Activated T-helper 2 cell treated with anti-CD3 and anti-CD28 coated beads, Interferon-gamma antibody, Interleukin-2, Interleukin-4, amounts not matched to agents 10 μg/mL and 5 μg/mL and 100 μg/mL, durations not matched to agents 14 hours and 24 hours and 36 hours (primary cell): ENCODE data around the gene NRXN3. TPM values are rescaled to one million over a fixed set of nuclear protein-coding genes. Genes with fewer than 3 reads are reported as not detected.
A peak's percentile ranks its signal among the peaks of the same experiment; 100 is the strongest.

Experiments
- DNase-seq: peaks from one replicate; pipeline ENCODE4 v3.0.0; 2021; ENCODE audit warnings: low spot score
- H3K27ac Mint-ChIP-seq: one replicate; pipeline ENCODE4 v1.8.0; 2021; ENCODE audit warnings: mixed read lengths
- H3K27me3 Mint-ChIP-seq: one replicate; pipeline ENCODE4 v1.8.0; 2021; ENCODE audit warnings: low read depth, mixed read lengths
- H3K36me3 Mint-ChIP-seq: one replicate; pipeline ENCODE4 v1.8.0; 2021; ENCODE audit warnings: low read depth, mixed read lengths
- H3K4me1 Mint-ChIP-seq: one replicate; pipeline ENCODE4 v1.8.0; 2021; ENCODE audit warnings: low read depth, mixed read lengths
- H3K4me3 Mint-ChIP-seq: one replicate; pipeline ENCODE4 v1.8.0; 2021; ENCODE audit warnings: low read depth, mild to moderate bottlenecking, moderate library complexity, mixed read lengths
- H3K9me3 Mint-ChIP-seq: one replicate; pipeline ENCODE4 v1.8.0; 2021; ENCODE audit warnings: mixed read lengths
- intact Hi-C: fragments of 100-400 bp; cut with micrococcal nuclease; formaldehyde crosslinking; loops from one replicate; pipeline ENCODE4 v1.15.1; 2023
- total RNA-seq: library from RNA; stranded (reverse); gene quantifications from 2 replicates; pipeline ENCODE4 v1.2.3, GENCODE V29; 2022

NRXN3 gene
- total RNA-seq = 0.07 TPM in 1 of 2 replicates, not detected in the other

DNA sequence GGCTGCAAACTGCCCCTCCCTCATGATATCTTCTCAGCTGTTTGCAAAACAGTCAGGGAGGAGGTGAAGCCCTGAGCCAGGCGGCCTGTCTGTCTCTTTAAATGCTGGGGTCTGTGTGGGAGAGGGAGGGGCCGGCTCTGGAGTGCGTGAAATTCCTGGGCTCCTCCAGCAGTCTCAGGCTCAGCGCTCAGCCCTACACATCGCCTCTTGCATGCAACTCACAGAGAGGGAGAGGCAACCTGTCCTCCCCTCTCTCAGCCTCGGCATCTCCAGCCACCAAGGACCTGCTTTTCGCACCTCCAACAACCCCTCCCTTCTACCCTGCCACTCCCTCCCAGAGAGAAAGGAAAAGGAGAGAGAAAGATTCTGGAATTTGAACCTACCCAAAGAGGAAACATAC is at the start of gene NRXN3:
Gene NRXN3, plus strand, starts transcription at position 171 of the 400 bp plus-strand sequence. CDS start 72,721 bp downstream, outside the sequence.
- no peak within 1 kb of the TSS for H3K27ac Mint-ChIP-seq
- H3K4me1 Mint-ChIP-seq = no peaks in the 10 kb centered on the region
- no peaks in the 10 kb centered on the region for H3K9me3 Mint-ChIP-seq
- peaks cover 11% of the 10 kb centered on the region for H3K27me3 Mint-ChIP-seq
- H3K4me3 Mint-ChIP-seq = no peak within 1 kb of the TSS
- intact Hi-C loops = no loop called here
- no peak for DNase-seq
- H3K36me3 Mint-ChIP-seq = no peaks in the 10 kb centered on the region

DNA sequence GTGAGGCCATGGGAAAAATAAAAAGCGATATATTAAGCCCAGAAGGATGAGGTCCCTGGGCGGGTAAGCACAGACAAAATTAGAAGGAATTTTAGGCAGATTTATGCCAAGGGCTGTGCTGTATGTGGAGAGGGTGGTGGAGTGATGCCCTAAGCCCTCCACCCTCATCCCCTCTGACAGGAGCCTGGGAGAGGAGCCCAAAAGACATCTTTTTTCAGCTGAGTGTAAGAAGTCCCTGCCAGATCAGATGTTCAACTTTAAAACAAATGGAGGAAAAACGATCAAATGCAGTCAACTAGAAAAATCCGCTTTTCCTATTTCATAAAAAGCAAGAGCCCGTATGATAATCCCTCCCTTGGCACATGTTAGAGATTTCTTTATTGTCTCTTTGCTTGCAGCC is 47.7 kb upstream of the NRXN3 start:
- Mint-ChIP-seq H3K4me1 (no peaks in the 10 kb centered on the region), H3K36me3 (no peaks in the 10 kb centered on the region), H3K27me3 (no peaks in the 10 kb centered on the region), H3K27ac (no peak overlapping the region), H3K4me3 (no peak overlapping the region), H3K9me3 (no peaks in the 10 kb centered on the region)
- intact Hi-C loops = no loop called here
- DNase-seq = no peak

DNA sequence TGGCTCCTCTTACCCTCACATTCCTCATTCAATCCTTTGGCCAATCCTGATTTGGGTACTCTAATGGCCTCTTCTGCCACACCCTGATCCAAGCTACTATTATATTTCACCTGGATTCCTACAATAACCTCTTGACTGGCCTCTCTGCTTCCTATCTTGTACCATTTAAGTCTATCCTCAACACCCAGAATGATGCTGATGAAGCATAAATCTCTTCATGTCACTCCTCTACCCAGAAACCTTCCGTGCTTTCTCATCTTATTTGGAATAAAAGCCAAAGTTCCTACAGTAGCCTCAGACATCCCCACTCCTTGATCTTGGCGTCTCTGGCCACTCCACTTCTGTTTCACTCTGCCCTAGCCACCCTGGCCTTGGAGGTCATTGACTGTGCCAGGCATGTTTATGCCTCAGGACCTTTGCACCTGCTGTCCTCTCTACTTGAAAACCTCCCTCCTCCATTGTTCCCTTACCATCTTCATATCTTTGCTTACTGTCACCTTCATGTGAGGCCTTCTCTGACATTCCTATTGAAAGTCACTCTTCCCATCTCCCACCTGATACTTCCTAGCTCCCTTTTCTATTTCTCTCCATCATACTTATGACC is 46.4 kb upstream of the NRXN3 start:
- Mint-ChIP-seq H3K4me1 (no peaks in the 10 kb centered on the region), H3K9me3 (no peaks in the 10 kb centered on the region), H3K36me3 (no peaks in the 10 kb centered on the region), H3K27me3 (no peaks in the 10 kb centered on the region), H3K4me3 (no peak overlapping the region), H3K27ac (no peak overlapping the region)
- intact Hi-C loops = no loop called here
- DNase-seq = no peak

DNA sequence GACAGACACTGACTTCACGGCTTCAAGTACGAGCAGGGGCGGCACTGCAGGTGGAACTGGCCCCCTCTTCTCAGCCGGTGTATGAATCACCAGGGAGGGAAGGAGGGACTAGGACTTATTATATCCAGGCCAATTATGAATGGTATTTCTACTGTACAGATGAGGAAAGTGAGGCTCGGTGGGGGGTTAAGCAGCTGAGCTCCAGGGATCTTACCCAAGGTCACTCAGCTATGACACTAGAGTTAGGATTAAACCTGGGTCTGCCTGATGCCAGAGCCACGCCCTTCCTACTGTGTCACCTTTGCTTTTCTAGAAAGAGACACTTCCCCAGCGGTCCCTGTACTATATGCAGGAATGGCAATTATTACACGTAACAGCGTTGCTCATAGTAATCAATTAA is 42.2 kb upstream of the NRXN3 start:
- H3K36me3 Mint-ChIP-seq = no peaks in the 10 kb centered on the region
- no peak for DNase-seq
- no peaks in the 10 kb centered on the region for H3K9me3 Mint-ChIP-seq
- H3K27me3 Mint-ChIP-seq = no peaks in the 10 kb centered on the region
- intact Hi-C loops = no loop called here
- H3K4me3 Mint-ChIP-seq = no peak overlapping the region
- no peaks in the 10 kb centered on the region for H3K4me1 Mint-ChIP-seq
- no peak overlapping the region for H3K27ac Mint-ChIP-seq

DNA sequence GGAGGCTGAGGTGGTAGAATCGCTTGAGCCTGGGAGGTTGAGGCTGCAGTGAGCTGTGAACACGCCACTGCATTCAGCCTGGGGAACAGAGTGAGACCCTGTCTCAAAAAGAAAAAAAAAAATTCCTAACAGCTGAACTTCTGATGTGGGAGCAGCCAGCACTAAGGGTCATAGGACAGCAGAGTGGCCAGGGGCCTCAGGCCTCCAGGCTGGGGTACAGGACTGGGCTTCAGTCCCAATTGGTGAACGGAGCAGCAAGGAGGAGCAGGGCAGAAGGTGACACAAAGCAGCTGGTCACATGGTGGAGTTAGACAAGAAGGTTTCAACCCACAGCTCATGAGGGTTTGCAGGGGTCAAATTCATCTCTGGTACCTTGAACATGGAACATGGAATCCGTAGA is 40.8 kb upstream of the NRXN3 start:
- Mint-ChIP-seq H3K4me1 (no peaks in the 10 kb centered on the region), H3K36me3 (no peaks in the 10 kb centered on the region), H3K27me3 (no peaks in the 10 kb centered on the region), H3K4me3 (no peak overlapping the region), H3K27ac (no peak overlapping the region), H3K9me3 (no peaks in the 10 kb centered on the region)
- intact Hi-C loops = no loop called here
- DNase-seq = no peak

DNA sequence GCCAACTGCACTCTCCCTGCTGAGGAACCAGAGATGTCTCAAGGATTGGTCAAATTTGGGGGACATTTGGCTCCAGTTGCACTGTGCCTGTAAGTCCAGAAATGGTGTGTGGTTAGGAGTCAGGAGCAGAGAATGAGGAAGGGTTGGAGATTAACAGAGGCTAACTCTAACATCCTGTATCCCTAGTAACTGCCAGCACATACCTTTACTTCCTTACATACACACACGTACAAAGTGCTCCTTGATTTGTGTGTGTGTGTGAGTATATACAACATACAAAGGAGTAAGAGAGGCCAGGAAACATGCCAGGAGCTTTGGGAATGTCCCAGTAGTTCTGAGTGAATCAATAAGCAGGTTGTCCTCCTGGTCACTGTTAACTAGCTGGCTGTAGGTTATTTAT is 39.8 kb upstream of the NRXN3 start:
- DNase-seq = no peak
- Mint-ChIP-seq H3K9me3 (no peaks in the 10 kb centered on the region), H3K4me1 (peaks cover under 1% of the 10 kb centered on the region)

DNA sequence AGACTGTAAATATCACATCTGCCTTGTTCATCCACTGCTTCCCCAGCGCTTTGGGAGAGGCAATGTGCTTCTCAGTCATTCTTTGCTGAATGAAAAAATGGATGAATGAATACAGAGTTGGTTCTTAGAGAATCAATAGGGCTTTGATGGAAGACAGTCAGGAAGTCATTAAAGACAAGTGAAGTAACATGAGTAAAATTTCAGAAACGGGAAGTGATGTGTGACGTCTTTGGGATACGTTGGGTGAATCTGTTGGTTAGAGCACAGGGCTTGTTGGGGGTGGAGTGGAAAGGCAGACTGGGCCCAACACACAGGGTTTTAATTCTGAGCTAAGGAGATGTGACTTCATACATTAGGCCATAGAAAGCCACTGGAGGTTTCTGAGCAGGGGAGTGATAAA is 39.0 kb upstream of the NRXN3 start:
- Mint-ChIP-seq H3K36me3 (no peaks in the 10 kb centered on the region), H3K4me1 (peaks cover 8% of the 10 kb centered on the region), H3K9me3 (no peaks in the 10 kb centered on the region), H3K4me3 (no peak overlapping the region), H3K27me3 (no peaks in the 10 kb centered on the region), H3K27ac (no peak overlapping the region)
- DNase-seq = no peak
- intact Hi-C loops = no loop called here

More for the DNA sequence above, 39.8 kb upstream of the NRXN3 start:
- Mint-ChIP-seq H3K4me3 (no peak overlapping the region), H3K36me3 (no peaks in the 10 kb centered on the region), H3K27ac (no peak overlapping the region), H3K27me3 (no peaks in the 10 kb centered on the region)
- intact Hi-C loops = no loop called here

DNA sequence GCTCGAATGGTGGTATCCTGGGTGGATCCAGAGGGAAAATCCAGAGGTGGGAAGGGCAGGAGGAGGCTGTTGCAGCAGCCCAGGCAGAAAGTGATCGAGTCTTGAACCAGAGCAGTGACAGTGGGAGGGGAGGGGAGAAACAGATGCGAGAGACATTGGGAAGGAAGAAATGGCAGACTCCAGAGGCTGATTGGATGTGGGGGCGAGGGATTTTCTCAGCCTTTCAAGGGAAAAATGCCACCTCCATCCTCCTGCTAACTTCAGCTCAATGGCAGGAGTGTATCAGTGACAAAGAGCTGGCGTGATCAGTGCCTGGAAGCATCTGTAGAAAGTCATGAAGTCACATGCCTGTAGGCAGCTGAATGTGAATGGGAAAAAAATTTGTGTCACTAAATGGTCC is 38.6 kb upstream of the NRXN3 start:
- peaks cover 9% of the 10 kb centered on the region for H3K4me1 Mint-ChIP-seq
- H3K36me3 Mint-ChIP-seq = no peaks in the 10 kb centered on the region
- no peak overlapping the region for H3K4me3 Mint-ChIP-seq
- H3K9me3 Mint-ChIP-seq = no peaks in the 10 kb centered on the region
- no peaks in the 10 kb centered on the region for H3K27me3 Mint-ChIP-seq
- intact Hi-C loops = no loop called here
- H3K27ac Mint-ChIP-seq = no peak overlapping the region
- no peak for DNase-seq

DNA sequence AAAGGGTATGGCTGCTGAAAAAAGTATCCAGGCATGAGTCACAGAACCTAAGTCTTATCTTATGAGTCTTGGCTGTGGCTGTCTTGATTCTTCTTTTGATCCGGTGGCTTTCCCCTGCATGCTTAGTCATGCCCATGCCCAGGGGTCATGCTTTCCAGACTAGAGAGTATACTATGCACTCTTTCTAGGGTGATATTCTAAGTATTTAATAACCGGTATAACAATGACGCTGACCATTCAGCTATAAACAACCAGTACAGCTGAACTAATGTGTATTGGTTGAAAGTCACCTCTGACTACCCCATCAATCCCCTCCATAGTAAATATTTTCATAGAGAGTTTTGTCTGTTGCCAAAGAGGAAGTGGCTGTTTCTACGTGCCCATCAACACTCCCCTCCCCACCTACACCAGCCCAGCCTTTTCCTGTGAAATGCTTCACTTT is 34.7 kb upstream of the NRXN3 start:
- H3K27ac Mint-ChIP-seq = peak overlapping the region; percentile 19
- no peak for DNase-seq
- H3K4me1 Mint-ChIP-seq = peaks cover 9% of the 10 kb centered on the region
- H3K36me3 Mint-ChIP-seq = no peaks in the 10 kb centered on the region
- no peaks in the 10 kb centered on the region for H3K27me3 Mint-ChIP-seq
- intact Hi-C loops = no loop called here
- no peak overlapping the region for H3K4me3 Mint-ChIP-seq
- no peaks in the 10 kb centered on the region for H3K9me3 Mint-ChIP-seq

DNA sequence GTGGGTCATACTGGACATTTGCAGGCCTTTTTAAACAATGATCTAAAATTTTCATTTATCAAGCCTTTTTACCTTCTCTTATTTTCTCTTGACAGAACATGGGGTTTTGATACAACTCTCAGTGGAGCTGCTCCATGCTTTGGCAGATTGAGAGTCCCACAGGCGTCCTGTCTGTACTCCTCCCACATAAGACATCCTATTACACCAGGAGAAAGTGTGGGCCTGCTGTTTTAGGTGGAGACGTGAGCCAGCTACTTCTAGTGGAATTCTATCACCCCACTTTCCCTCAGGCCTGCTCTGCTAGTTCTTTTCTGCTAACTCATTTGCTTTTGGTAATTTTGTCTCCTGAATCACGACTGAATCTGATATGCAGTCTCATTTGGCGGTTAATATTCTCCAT is 33.5 kb upstream of the NRXN3 start:
- H3K4me3 Mint-ChIP-seq = no peak overlapping the region
- intact Hi-C loops = no loop called here
- H3K27me3 Mint-ChIP-seq = no peaks in the 10 kb centered on the region
- no peaks in the 10 kb centered on the region for H3K9me3 Mint-ChIP-seq
- no peak overlapping the region for H3K27ac Mint-ChIP-seq
- H3K36me3 Mint-ChIP-seq = no peaks in the 10 kb centered on the region
- DNase-seq = no peak
- H3K4me1 Mint-ChIP-seq = peaks cover 9% of the 10 kb centered on the region

DNA sequence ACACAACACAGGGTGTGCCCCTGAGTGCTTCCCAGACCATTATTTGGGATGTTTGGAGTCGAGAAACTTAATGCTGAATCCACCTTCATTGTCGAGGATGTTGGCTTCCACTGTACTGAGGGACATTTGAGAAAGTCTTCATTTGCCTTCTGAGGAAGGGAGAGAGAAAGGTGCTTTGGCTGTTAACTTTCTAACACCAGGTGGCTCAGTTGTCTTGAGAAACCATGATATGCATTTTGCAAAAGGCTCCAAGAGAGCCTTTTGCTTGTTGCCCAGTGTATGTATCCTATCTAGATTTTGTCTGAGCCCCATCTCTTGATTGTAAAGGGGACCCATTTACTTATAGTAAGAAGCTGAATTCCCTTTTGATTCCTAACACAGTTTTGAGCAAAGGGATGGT is 28.6 kb upstream of the NRXN3 start:
- H3K4me1 Mint-ChIP-seq = no peaks in the 10 kb centered on the region
- H3K27ac Mint-ChIP-seq = no peak overlapping the region
- intact Hi-C loops = no loop called here
- H3K27me3 Mint-ChIP-seq = peaks cover 1% of the 10 kb centered on the region
- H3K36me3 Mint-ChIP-seq = no peaks in the 10 kb centered on the region
- DNase-seq = no peak
- H3K4me3 Mint-ChIP-seq = no peak overlapping the region
- no peaks in the 10 kb centered on the region for H3K9me3 Mint-ChIP-seq

DNA sequence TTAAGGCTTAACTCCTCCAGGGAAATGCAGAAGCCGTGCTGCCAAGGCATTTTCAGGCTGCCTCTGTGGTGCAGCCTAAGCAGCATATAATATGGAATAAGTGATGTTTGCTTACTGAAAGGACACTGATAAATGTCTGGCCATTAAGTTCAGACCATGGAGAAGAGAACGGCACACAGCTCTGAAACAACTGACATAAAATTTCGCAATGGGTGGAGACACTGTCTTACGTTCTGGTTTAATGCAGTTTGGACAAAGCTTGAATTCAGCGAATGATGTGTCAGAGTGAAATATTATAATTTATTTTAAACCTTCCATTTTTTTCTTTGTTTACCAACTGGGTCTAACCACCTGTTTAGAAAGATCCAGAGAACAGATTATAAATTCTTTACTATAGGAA is 27.2 kb upstream of the NRXN3 start:
- no peak overlapping the region for H3K27ac Mint-ChIP-seq
- H3K9me3 Mint-ChIP-seq = no peaks in the 10 kb centered on the region
- H3K27me3 Mint-ChIP-seq = peaks cover 1% of the 10 kb centered on the region
- no peak overlapping the region for H3K4me3 Mint-ChIP-seq
- H3K36me3 Mint-ChIP-seq = no peaks in the 10 kb centered on the region
- H3K4me1 Mint-ChIP-seq = no peaks in the 10 kb centered on the region
- intact Hi-C loops = loop anchor here (1.0 kb wide), 1 partner anchor 138 kb away; no protein-coding TSS in a partner anchor
- no peak for DNase-seq

DNA sequence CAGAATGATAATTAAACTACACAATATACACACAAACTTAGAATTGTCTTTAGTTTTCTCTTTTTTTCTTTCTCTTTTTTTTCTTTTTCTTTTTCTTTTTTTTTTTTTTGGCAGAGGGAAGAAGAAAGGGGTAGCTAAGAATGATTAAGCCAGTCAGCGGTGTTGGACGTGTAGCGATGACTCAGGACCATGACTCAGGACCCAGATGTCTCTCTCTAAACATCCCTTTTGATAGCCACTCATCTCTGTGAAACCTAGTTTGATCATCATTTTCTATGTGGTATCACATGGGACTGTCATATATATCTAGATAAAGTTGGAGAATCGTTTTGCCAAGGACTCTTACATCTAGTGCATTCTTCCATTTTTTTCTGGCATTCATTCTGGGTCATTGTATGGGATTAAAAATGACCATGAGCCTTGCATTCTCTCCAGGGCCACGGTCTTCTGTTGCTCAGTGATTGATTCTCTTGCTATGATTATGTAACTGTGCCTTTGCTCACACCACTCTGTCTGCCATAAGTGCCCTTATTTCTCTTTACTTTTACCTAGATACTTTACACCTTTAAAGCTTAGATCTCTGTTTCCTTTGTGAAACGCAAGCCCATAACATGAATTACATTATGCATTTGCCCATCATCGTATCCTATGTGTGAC is 26.6 kb upstream of the NRXN3 start:
- Mint-ChIP-seq H3K4me1 (no peaks in the 10 kb centered on the region), H3K4me3 (no peak overlapping the region), H3K27me3 (peaks cover 1% of the 10 kb centered on the region), H3K9me3 (no peaks in the 10 kb centered on the region), H3K27ac (peak overlapping the region; percentile 33), H3K36me3 (no peaks in the 10 kb centered on the region)
- intact Hi-C loops = loop anchor here (1.0 kb wide), 1 partner anchor 138 kb away; no protein-coding TSS in a partner anchor
- DNase-seq = no peak
